B cell (primary cell): ENCODE measurements around the gene VAMP8. TPM values are rescaled to one million over a fixed set of nuclear protein-coding genes. Genes with fewer than 3 reads are reported as not detected.

Experiments used
- ATAC-seq: fragments of 200-7000 bp; cut with Tn5 transposase; one replicate; pipeline ENCODE4 v1.10.0; 2021; ENCODE audit warnings: low read depth, mild to moderate bottlenecking, moderate number of reproducible peaks, moderate library complexity
- CTCF ChIA-PET: fragments of 350-600 bp; sonication (Branson Sonifier 250); formaldehyde crosslinking; loops from one replicate; lab custom pipeline; 2021; ENCODE audit warnings: antibody characterized with exemption, inconsistent platforms; lab: Charles Lee
- POLR2A ChIA-PET: fragments of 350-600 bp; sonication (Branson Sonifier 250); formaldehyde crosslinking; loops from one replicate; lab custom pipeline; 2021; ENCODE audit warnings: antibody characterized with exemption; lab: Charles Lee
- DNase-seq: peaks from one replicate; pipeline ENCODE4 v3.0.0; 2013
- H2AFZ ChIP-seq: 2 replicates; pipeline ENCODE4 v1.6.1; 2012; ENCODE audit warnings: mild to moderate bottlenecking, low read depth, low read length; ENCODE audit not compliant: insufficient read depth, poor library complexity, severe bottlenecking
- H3K27ac ChIP-seq, 2 donors: 1 replicate in 1 of 2; 2 replicates in 1 of 2; pipeline ENCODE4 v1.5.1; 2012 to 2013; ENCODE audit warnings: low read length in 2 of 2, mild to moderate bottlenecking in 2 of 2, moderate library complexity in 1 of 2
- H3K27me3 ChIP-seq, 4 experiments: fragments of 200-600 bp in 1 of 4; sonication (generic) in 1 of 4; replicated peaks in 1 of 4; 1 replicate in 2 of 4; 2 replicates in 2 of 4; pipeline versions ENCODE4 v1.6.1 to v1.7.0; 2013 to 2016; ENCODE audit warnings: low read length in 3 of 4, mild to moderate bottlenecking in 2 of 4, mixed read lengths in 1 of 4, moderate library complexity in 1 of 4; ENCODE audit not compliant: insufficient read depth in 4 of 4, control insufficient read depth in 3 of 4; ENCODE audit errors: control extremely low read depth in 1 of 4
- H3K36me3 ChIP-seq, 2 experiments: replicated peaks in 1 of 2; 1 replicate in 1 of 2; 2 replicates in 1 of 2; pipeline versions ENCODE4 v1.6.1 to v1.7.1; 2013; ENCODE audit warnings: low read length in 1 of 2; ENCODE audit not compliant: insufficient read depth in 2 of 2, control insufficient read depth in 1 of 2; ENCODE audit errors: control extremely low read depth in 1 of 2, extremely low read depth in 1 of 2
- H3K4me1 ChIP-seq, 2 donors: fragments of 200-600 bp in 1 of 2; sonication (generic) in 1 of 2; 1 replicate in 1 of 2; 2 replicates in 1 of 2; pipeline versions ENCODE4 v1.5.1 to v1.6.1; 2013 to 2017; ENCODE audit warnings: low read length in 2 of 2; ENCODE audit not compliant: control insufficient read depth in 2 of 2, insufficient read depth in 2 of 2
- H3K4me2 ChIP-seq: replicated peaks from 2 replicates; pipeline ENCODE3; 2012; ENCODE audit warnings: mild to moderate bottlenecking, low read depth, low read length; ENCODE audit not compliant: poor library complexity, severe bottlenecking
- H3K4me3 ChIP-seq, 5 experiments: fragments of 200-600 bp in 1 of 5; sonication (generic) in 1 of 5; 1 replicate in 3 of 5; 2 replicates in 2 of 5; pipeline versions ENCODE4 v1.5.1 to v1.7.0; 2011 to 2016; ENCODE audit warnings: low read length in 4 of 5, mild to moderate bottlenecking in 4 of 5, low read depth in 2 of 5, control low read depth in 1 of 5, moderate library complexity in 1 of 5; ENCODE audit not compliant: insufficient read depth in 1 of 5; ENCODE audit errors: control extremely low read depth in 1 of 5, extremely low read depth in 1 of 5
- H3K79me2 ChIP-seq: fragments of 200-600 bp; sonication (generic); one replicate; pipeline ENCODE4 v1.6.0; 2016; ENCODE audit warnings: low read length; ENCODE audit not compliant: control insufficient read depth, insufficient read depth
- H3K9ac ChIP-seq: fragments of 200-600 bp; sonication (generic); 2 replicates; pipeline ENCODE4 v1.6.1; 2017; ENCODE audit warnings: mild to moderate bottlenecking, low read length, moderate library complexity
- H3K9me3 ChIP-seq, 3 donors: one replicate each; pipeline versions ENCODE4 v1.6.1 to v1.7.1; 2013; ENCODE audit warnings: low read length in 2 of 3; ENCODE audit not compliant: control insufficient read depth in 2 of 3, insufficient read depth in 1 of 3; ENCODE audit errors: control extremely low read depth in 1 of 3
- H4K20me1 ChIP-seq: 2 replicates; pipeline ENCODE4 v1.6.0; 2012; ENCODE audit warnings: mild to moderate bottlenecking, low read length; ENCODE audit not compliant: insufficient read depth, control insufficient read depth, poor library complexity, severe bottlenecking
- H3K27ac Mint-ChIP-seq: one replicate; pipeline ENCODE4 v1.8.0; 2021; ENCODE audit warnings: mixed read lengths
- H3K27me3 Mint-ChIP-seq: one replicate; pipeline ENCODE4 v1.8.0; 2021; ENCODE audit warnings: mixed read lengths
- H3K4me1 Mint-ChIP-seq: one replicate; pipeline ENCODE4 v1.8.0; 2021; ENCODE audit warnings: mixed read lengths
- H3K4me3 Mint-ChIP-seq: one replicate; pipeline ENCODE4 v1.8.0; 2021; ENCODE audit warnings: mixed read lengths
- H3K9me3 Mint-ChIP-seq: one replicate; pipeline ENCODE4 v1.8.0; 2022; ENCODE audit warnings: mixed read lengths; ENCODE audit not compliant: insufficient read depth
- EZH2 ChIP-seq: IDR thresholded peaks from 2 replicates; pipeline ENCODE4 v1.6.1; 2012; ENCODE audit warnings: borderline replicate concordance, low read depth, mild to moderate bottlenecking, moderate library complexity, low read length; ENCODE audit not compliant: insufficient read depth, poor library complexity, severe bottlenecking
- WGBS: methylation state at CpG from one replicate; pipeline ENCODE4 v1.1.5; 2013; ENCODE audit warnings: missing lambda C conversion rate; ENCODE audit not compliant: insufficient coverage; 5-methylcytosine and 5-hydroxymethylcytosine counted together
- intact Hi-C: fragments of 100-400 bp; cut with micrococcal nuclease; formaldehyde crosslinking; loops from one replicate; pipeline ENCODE4 v1.10.0; 2022
- polyA plus RNA-seq: library from polyadenylated mRNA; depleted of rRNA; stranded (reverse); fragments of >200 nt; gene quantifications from 2 replicates; pipeline ENCODE4 v1.2.3, GENCODE V29; 2012
- total RNA-seq, 2 donors: library from RNA; stranded (reverse); fragments of 120-200 nt in 1 of 2; gene quantifications; 1 replicate in 1 of 2; 2 replicates in 1 of 2; pipeline versions ENCODE4 v1.2.3 to v1.2.4, GENCODE V29; 2013 to 2022
- TF ChIP-seq, protein P1 (sequence below): fragments of 200-600 bp; IDR thresholded peaks from one replicate; pipeline ENCODE4 v1.8.0; 2022; ENCODE audit warnings: antibody characterized with exemption, mild to moderate bottlenecking

VAMP8 gene
- total and polyA plus RNA-seq, 2 donors (not counting 1 experiment from before 2014, with no cell fraction given): 68.7 to 73.8 TPM

DNA sequence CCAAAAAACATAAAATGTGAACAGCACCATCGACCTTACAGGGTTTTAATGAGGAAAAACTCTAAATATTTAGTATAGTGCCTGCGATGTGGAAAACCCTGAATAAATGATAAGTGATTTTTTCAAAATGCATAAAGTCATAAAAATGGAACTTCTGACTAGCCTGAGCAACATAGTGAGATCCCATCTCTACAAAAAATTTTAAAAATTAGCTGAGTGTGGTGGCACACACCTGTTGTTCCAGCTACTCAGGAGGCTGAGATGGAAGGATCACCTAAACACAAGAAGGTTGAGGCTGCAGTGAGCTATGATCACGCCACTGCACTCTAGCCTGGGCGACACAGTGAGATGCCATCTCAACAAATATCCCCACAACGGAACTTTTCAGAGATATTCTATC lies 20.3 kb upstream of the VAMP8 start:
- Histone ChIP-seq H3K4me2 (no peak overlapping the region), H4K20me1 (peaks cover 4% of the 10 kb centered on the region), H2AFZ (no peak overlapping the region), H3K36me3 (peaks cover 0 to 44% of the 10 kb centered on the region in 2 experiments), H3K4me3 (no peak overlapping the region), H3K9ac (no peak overlapping the region), H3K4me1 (peaks cover 10 to 17% of the 10 kb centered on the region in 2 donors), H3K9me3 (no peaks in the 10 kb centered on the region), H3K27ac (no peak overlapping the region), H3K79me2 (peaks cover 48% of the 10 kb centered on the region), H3K27me3 (no peaks in the 10 kb centered on the region)
- Mint-ChIP-seq H3K27me3 (no peaks in the 10 kb centered on the region), H3K4me3 (no peak overlapping the region), H3K9me3 (no peaks in the 10 kb centered on the region), H3K27ac (no peak overlapping the region), H3K4me1 (peaks cover 22% of the 10 kb centered on the region)
- WGBS: no CpG with 5 or more reads among the region's 5 CpGs
- CTCF ChIA-PET: interaction anchor here (1.2 to 10.0 kb wide), 4 partner anchors 9 to 257 kb away, joined by 3 to 299 read pairs (median 4); partner anchors contain the start of gene SH2D6
- intact Hi-C loops: no loop called here
- TF ChIP-seq EZH2: no peak
- TF ChIP-seq, protein P1, sequence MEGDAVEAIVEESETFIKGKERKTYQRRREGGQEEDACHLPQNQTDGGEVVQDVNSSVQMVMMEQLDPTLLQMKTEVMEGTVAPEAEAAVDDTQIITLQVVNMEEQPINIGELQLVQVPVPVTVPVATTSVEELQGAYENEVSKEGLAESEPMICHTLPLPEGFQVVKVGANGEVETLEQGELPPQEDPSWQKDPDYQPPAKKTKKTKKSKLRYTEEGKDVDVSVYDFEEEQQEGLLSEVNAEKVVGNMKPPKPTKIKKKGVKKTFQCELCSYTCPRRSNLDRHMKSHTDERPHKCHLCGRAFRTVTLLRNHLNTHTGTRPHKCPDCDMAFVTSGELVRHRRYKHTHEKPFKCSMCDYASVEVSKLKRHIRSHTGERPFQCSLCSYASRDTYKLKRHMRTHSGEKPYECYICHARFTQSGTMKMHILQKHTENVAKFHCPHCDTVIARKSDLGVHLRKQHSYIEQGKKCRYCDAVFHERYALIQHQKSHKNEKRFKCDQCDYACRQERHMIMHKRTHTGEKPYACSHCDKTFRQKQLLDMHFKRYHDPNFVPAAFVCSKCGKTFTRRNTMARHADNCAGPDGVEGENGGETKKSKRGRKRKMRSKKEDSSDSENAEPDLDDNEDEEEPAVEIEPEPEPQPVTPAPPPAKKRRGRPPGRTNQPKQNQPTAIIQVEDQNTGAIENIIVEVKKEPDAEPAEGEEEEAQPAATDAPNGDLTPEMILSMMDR: no peak
- ATAC-seq: no peak
- no peak for DNase-seq
- POLR2A ChIA-PET: interaction anchor here (0.6 kb wide), 1 partner anchor 138 kb away, joined by 3 read pairs; no protein-coding TSS in a partner anchor

DNA sequence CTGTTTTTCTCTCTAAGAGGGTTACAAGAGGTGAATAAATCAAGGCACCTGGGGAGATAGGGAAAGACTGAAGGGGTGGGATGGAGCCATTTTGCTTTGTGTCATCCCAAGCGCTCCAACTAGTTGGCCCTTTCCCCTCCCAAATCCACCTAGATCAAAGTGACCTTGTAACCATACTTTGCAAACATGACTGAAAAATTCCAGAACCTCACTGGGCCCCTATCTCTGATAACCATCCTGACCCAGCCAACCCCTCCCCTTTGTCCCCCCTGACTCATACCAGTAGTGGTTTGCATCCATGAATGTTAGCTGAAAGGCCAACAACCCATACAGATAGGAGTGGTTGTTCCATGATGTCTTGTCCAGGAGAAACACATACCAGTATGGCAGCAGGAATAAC lies 19.2 kb upstream of the VAMP8 start:
- DNase-seq: no peak

More for the DNA sequence above, 19.2 kb upstream of the VAMP8 start:
- intact Hi-C loops: no loop called here
- H3K27me3 Mint-ChIP-seq: no peaks in the 10 kb centered on the region
- no peaks in the 10 kb centered on the region for H3K9me3 Mint-ChIP-seq
- no peak for TF ChIP-seq EZH2
- TF ChIP-seq, protein P1: no peak
- no peaks in the 10 kb centered on the region for H3K9me3 ChIP-seq
- H3K9ac ChIP-seq: no peak overlapping the region
- CTCF ChIA-PET: interaction anchor here (1.6 kb wide), 1 partner anchor 137 kb away, joined by 3 read pairs; no protein-coding TSS in a partner anchor
- no peak overlapping the region for H3K4me3 ChIP-seq
- no peak overlapping the region for H3K27ac Mint-ChIP-seq
- peaks cover 4% of the 10 kb centered on the region for H4K20me1 ChIP-seq
- no peak overlapping the region for H2AFZ ChIP-seq
- no peak for ATAC-seq
- H3K4me3 Mint-ChIP-seq: peak overlapping the region; percentile 29
- H3K4me1 ChIP-seq: peaks cover 11 to 18% of the 10 kb centered on the region in 2 donors
- POLR2A ChIA-PET: no interaction called here
- H3K79me2 ChIP-seq: peaks cover 49% of the 10 kb centered on the region
- H3K4me2 ChIP-seq: no peak overlapping the region
- no peaks in the 10 kb centered on the region for H3K27me3 ChIP-seq
- H3K36me3 ChIP-seq: peaks cover 0 to 37% of the 10 kb centered on the region in 2 experiments
- 100% methylated on average over 1 of the region's 1 CpG for WGBS
- no peak overlapping the region for H3K27ac ChIP-seq
- H3K4me1 Mint-ChIP-seq: peaks cover 23% of the 10 kb centered on the region
